Measurements from ENCODE around the gene CASP8. TPM values are rescaled to one million over a fixed set of nuclear protein-coding genes. Genes with fewer than 3 reads are reported as not detected.

Gene CASP8
- total and polyA plus RNA-seq, 2 donors (not counting 1 experiment from before 2014, with no cell fraction given) = 76.7 to 120 TPM

- POLR2A ChIA-PET = no interaction called here
- intact Hi-C loops (cut with micrococcal nuclease) = no loop called here
- WGBS (ENCODE audit: insufficient coverage) = 60% methylated on average over 1 of the region's 1 CpG
- no peak overlapping the region for H3K9ac ChIP-seq (ENCODE audit: low read length)
- no peak overlapping the region for H3K27ac ChIP-seq (ENCODE audit: low read length in 2 of 2)
- peaks cover 26% of the 10 kb centered on the region for H3K4me1 Mint-ChIP-seq
- no peaks in the 10 kb centered on the region for H3K27me3 ChIP-seq (replicated peaks in 1 of 4; ENCODE audit: control extremely low read depth in 1 of 4, control insufficient read depth in 3 of 4, insufficient read depth in 4 of 4, low read length in 3 of 4)
- peaks cover 25% of the 10 kb centered on the region for H3K79me2 ChIP-seq (ENCODE audit: control insufficient read depth, insufficient read depth, low read length)
- no peak overlapping the region for H3K4me3 Mint-ChIP-seq
- DNase-seq (no peak), ATAC-seq (ENCODE audit: low read depth) (no peak)
- TF ChIP-seq, protein P1, sequence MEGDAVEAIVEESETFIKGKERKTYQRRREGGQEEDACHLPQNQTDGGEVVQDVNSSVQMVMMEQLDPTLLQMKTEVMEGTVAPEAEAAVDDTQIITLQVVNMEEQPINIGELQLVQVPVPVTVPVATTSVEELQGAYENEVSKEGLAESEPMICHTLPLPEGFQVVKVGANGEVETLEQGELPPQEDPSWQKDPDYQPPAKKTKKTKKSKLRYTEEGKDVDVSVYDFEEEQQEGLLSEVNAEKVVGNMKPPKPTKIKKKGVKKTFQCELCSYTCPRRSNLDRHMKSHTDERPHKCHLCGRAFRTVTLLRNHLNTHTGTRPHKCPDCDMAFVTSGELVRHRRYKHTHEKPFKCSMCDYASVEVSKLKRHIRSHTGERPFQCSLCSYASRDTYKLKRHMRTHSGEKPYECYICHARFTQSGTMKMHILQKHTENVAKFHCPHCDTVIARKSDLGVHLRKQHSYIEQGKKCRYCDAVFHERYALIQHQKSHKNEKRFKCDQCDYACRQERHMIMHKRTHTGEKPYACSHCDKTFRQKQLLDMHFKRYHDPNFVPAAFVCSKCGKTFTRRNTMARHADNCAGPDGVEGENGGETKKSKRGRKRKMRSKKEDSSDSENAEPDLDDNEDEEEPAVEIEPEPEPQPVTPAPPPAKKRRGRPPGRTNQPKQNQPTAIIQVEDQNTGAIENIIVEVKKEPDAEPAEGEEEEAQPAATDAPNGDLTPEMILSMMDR (IDR thresholded peaks at IDR 0.05) = no peak
- TF ChIP-seq EZH2 (IDR thresholded peaks at IDR 0.05; ENCODE audit: borderline replicate concordance, insufficient read depth, low read depth, low read length, poor library complexity, severe bottlenecking) = no peak
- H3K4me1 ChIP-seq (ENCODE audit: control insufficient read depth in 2 of 2, insufficient read depth in 2 of 2, low read length in 2 of 2) = peaks cover 12 to 17% of the 10 kb centered on the region in 2 donors
- H3K27ac Mint-ChIP-seq = no peak overlapping the region
- no peak overlapping the region for H3K4me2 ChIP-seq (replicated peaks; ENCODE audit: low read depth, low read length, poor library complexity, severe bottlenecking)
- H3K4me3 ChIP-seq (ENCODE audit: control extremely low read depth in 1 of 5, extremely low read depth in 1 of 5, insufficient read depth in 1 of 5, low read depth in 2 of 5, low read length in 4 of 5) = no peak overlapping the region
- H3K27me3 Mint-ChIP-seq = no peaks in the 10 kb centered on the region
- H3K9me3 Mint-ChIP-seq (ENCODE audit: insufficient read depth) = no peaks in the 10 kb centered on the region
- no peak overlapping the region for H2AFZ ChIP-seq (ENCODE audit: insufficient read depth, low read depth, low read length, poor library complexity, severe bottlenecking)
- CTCF ChIA-PET = interaction anchor here (1.9 kb wide), 1 partner anchor 16 kb away, joined by 4 read pairs; no protein-coding TSS in a partner anchor
- no peaks in the 10 kb centered on the region for H3K9me3 ChIP-seq (ENCODE audit: control extremely low read depth in 1 of 3, control insufficient read depth in 2 of 3, insufficient read depth in 1 of 3, low read length in 2 of 3)
- H3K36me3 ChIP-seq (replicated peaks in 1 of 2; ENCODE audit: control extremely low read depth in 1 of 2, control insufficient read depth in 1 of 2, extremely low read depth in 1 of 2, insufficient read depth in 2 of 2, low read length in 1 of 2) = peaks cover 5 to 36% of the 10 kb centered on the region in 2 experiments
- no peaks in the 10 kb centered on the region for H4K20me1 ChIP-seq (ENCODE audit: control insufficient read depth, insufficient read depth, low read length, poor library complexity, severe bottlenecking)
These were observed 43.4 kb upstream of the CASP8 start for GRCh38 chr2:201216918-201217317.

GRCh38 chr2:201218780-201219179 is 41.6 kb upstream of the CASP8 start:
- Histone ChIP-seq H3K4me3 (ENCODE audit: control extremely low read depth in 1 of 5, extremely low read depth in 1 of 5, insufficient read depth in 1 of 5, low read depth in 2 of 5, low read length in 4 of 5) (no peak overlapping the region), H3K9me3 (ENCODE audit: control extremely low read depth in 1 of 3, control insufficient read depth in 2 of 3, insufficient read depth in 1 of 3, low read length in 2 of 3) (no peaks in the 10 kb centered on the region), H3K79me2 (ENCODE audit: control insufficient read depth, insufficient read depth, low read length) (peaks cover 25% of the 10 kb centered on the region), H2AFZ (ENCODE audit: insufficient read depth, low read depth, low read length, poor library complexity, severe bottlenecking) (no peak overlapping the region), H3K27ac (ENCODE audit: low read length in 2 of 2) (no peak overlapping the region), H3K4me1 (ENCODE audit: control insufficient read depth in 2 of 2, insufficient read depth in 2 of 2, low read length in 2 of 2) (peaks cover 12 to 26% of the 10 kb centered on the region in 2 donors), H3K4me2 (replicated peaks; ENCODE audit: low read depth, low read length, poor library complexity, severe bottlenecking) (no peak overlapping the region), H3K27me3 (replicated peaks in 1 of 4; ENCODE audit: control extremely low read depth in 1 of 4, control insufficient read depth in 3 of 4, insufficient read depth in 4 of 4, low read length in 3 of 4) (no peaks in the 10 kb centered on the region), H4K20me1 (ENCODE audit: control insufficient read depth, insufficient read depth, low read length, poor library complexity, severe bottlenecking) (no peaks in the 10 kb centered on the region), H3K9ac (ENCODE audit: low read length) (no peak overlapping the region), H3K36me3 (replicated peaks in 1 of 2; ENCODE audit: control extremely low read depth in 1 of 2, control insufficient read depth in 1 of 2, extremely low read depth in 1 of 2, insufficient read depth in 2 of 2, low read length in 1 of 2) (peaks cover 5 to 36% of the 10 kb centered on the region in 2 experiments)
- POLR2A ChIA-PET = no interaction called here
- ATAC-seq (ENCODE audit: low read depth) (no peak), DNase-seq (no peak)
- Mint-ChIP-seq H3K4me3 (no peak overlapping the region), H3K27ac (no peak overlapping the region), H3K27me3 (no peaks in the 10 kb centered on the region), H3K9me3 (ENCODE audit: insufficient read depth) (no peaks in the 10 kb centered on the region), H3K4me1 (peaks cover 35% of the 10 kb centered on the region)
- CTCF ChIA-PET = interaction anchor here (4.0 to 6.3 kb wide), 2 partner anchors 14 to 36 kb away, joined by 25 to 54 read pairs; partner anchors contain the start of gene CASP10
- intact Hi-C loops (cut with micrococcal nuclease) = no loop called here
- TF ChIP-seq, protein P1 (IDR thresholded peaks at IDR 0.05) = no peak
- TF ChIP-seq EZH2 (IDR thresholded peaks at IDR 0.05; ENCODE audit: borderline replicate concordance, insufficient read depth, low read depth, low read length, poor library complexity, severe bottlenecking) = no peak
- 97% methylated on average over 6 of the region's 6 CpGs for WGBS (ENCODE audit: insufficient coverage)

All from B cell (primary cell).